ENCODE results near the gene CHST15.

Gene CHST15

GRCh38 chr10:124005991-124006392, 87.4 kb downstream of the CHST15 start:
- DNase-seq (ENCODE audit: low read depth) = no peak
- no peak for TF ChIP-seq CTCF (IDR thresholded peaks at IDR 0.05; ENCODE audit: control insufficient read depth, insufficient read depth, low read depth, low read length, missing control alignments)
- no peak overlapping the region for H3K4me3 ChIP-seq (ENCODE audit: control insufficient read depth, low read depth, low read length)

- no peak for DNase-seq (ENCODE audit: low read depth)
- TF ChIP-seq CTCF (IDR thresholded peaks at IDR 0.05; ENCODE audit: control insufficient read depth, insufficient read depth, low read depth, low read length, missing control alignments) = no peak
- no peak overlapping the region for H3K4me3 ChIP-seq (ENCODE audit: control insufficient read depth, low read depth, low read length)
Observed at GRCh38 chr10:124005091-124005490, 88.3 kb downstream of the CHST15 start.

- no peak overlapping the region for H3K4me3 ChIP-seq (ENCODE audit: control insufficient read depth, low read depth, low read length)
- no peak for TF ChIP-seq CTCF (IDR thresholded peaks at IDR 0.05; ENCODE audit: control insufficient read depth, insufficient read depth, low read depth, low read length, missing control alignments)
- no peak for DNase-seq (ENCODE audit: low read depth)
Observed at GRCh38 chr10:124004663-124005004, 88.8 kb downstream of the CHST15 start.

GRCh38 chr10:124003871-124004662, 89.3 kb downstream of the CHST15 start:
- H3K4me3 ChIP-seq (ENCODE audit: control insufficient read depth, low read depth, low read length) = no peak overlapping the region
- no peak for TF ChIP-seq CTCF (IDR thresholded peaks at IDR 0.05; ENCODE audit: control insufficient read depth, insufficient read depth, low read depth, low read length, missing control alignments)
- DNase-seq (ENCODE audit: low read depth) = no peak

- H3K4me3 ChIP-seq (ENCODE audit: control insufficient read depth, low read depth, low read length) = no peak overlapping the region
- TF ChIP-seq CTCF (IDR thresholded peaks at IDR 0.05; ENCODE audit: control insufficient read depth, insufficient read depth, low read depth, low read length, missing control alignments) = no peak
- DNase-seq (ENCODE audit: low read depth) = no peak
Observed at GRCh38 chr10:124003481-124003870, 89.9 kb downstream of the CHST15 start.

- no peak overlapping the region for H3K4me3 ChIP-seq (ENCODE audit: control insufficient read depth, low read depth, low read length)
- no peak for DNase-seq (ENCODE audit: low read depth)
- no peak for TF ChIP-seq CTCF (IDR thresholded peaks at IDR 0.05; ENCODE audit: control insufficient read depth, insufficient read depth, low read depth, low read length, missing control alignments)
Observed at GRCh38 chr10:124003070-124003419, 90.4 kb downstream of the CHST15 start.
